Upper lobe of left lung (tissue), 6 donors: ENCODE measurements around the gene KCNQ2. TPM values are rescaled to one million over a fixed set of nuclear protein-coding genes. Genes with fewer than 3 reads are reported as not detected.
"Not testable (repeated sequence)": the region's sequence is repeated elsewhere in the genome, so short reads cannot be mapped to it uniquely, and the experiment has no call there.

ENCODE experiments used
- ATAC-seq, 2 donors: fragments of 200-7000 bp; cut with Tn5 transposase; one replicate each; pipeline ENCODE4 v1.9.1; 2022; ENCODE audit warnings: mild to moderate bottlenecking in 2 of 2, moderate library complexity in 2 of 2; ENCODE audit not compliant: low FRiP score in 2 of 2
- DNase-seq, 2 donors: peaks; one replicate each; pipeline ENCODE4 v3.0.0-alpha.2; 2019 to 2020
- H3K27ac ChIP-seq, 4 donors: fragments of 200-600 bp; sonication (generic); one replicate each; pipeline ENCODE4 v1.5.1; 2016 to 2019
- H3K27me3 ChIP-seq, 4 donors: fragments of 200-600 bp; sonication (generic); one replicate each; pipeline ENCODE4 v1.5.1; 2017 to 2019
- H3K36me3 ChIP-seq, 4 donors: fragments of 200-600 bp; sonication (generic); one replicate each; pipeline ENCODE4 v1.5.1; 2016 to 2019
- H3K4me1 ChIP-seq, 4 donors: fragments of 200-600 bp; sonication (generic); one replicate each; pipeline ENCODE4 v1.5.1; 2018 to 2019
- H3K4me3 ChIP-seq, 4 donors: fragments of 200-600 bp; sonication (generic); one replicate each; pipeline ENCODE4 v1.5.1; 2017 to 2019; ENCODE audit warnings: mild to moderate bottlenecking in 2 of 4, moderate library complexity in 1 of 4
- H3K9me3 ChIP-seq, 4 donors: fragments of 200-600 bp; sonication (generic); one replicate each; pipeline ENCODE4 v1.5.1; 2018 to 2019
- CTCF ChIP-seq, 6 experiments: fragments of 450-650 bp in 4 of 6; fragments of 200-600 bp in 2 of 6; sonication (generic) in 2 of 6; IDR thresholded peaks; one replicate each; pipeline ENCODE4 v1.5.1; 2016 to 2019; ENCODE audit warnings: antibody characterized with exemption in 6 of 6
- EP300 ChIP-seq, 4 donors: sonication (generic); formaldehyde crosslinking; IDR thresholded peaks; one replicate each; pipeline ENCODE4 v1.5.1; 2017; ENCODE audit warnings: antibody characterized with exemption in 4 of 4, control low read depth in 2 of 4
- POLR2A ChIP-seq, 4 donors: fragments of 450-650 bp; IDR thresholded peaks; one replicate each; pipeline ENCODE4 v1.5.1; 2016 to 2017; ENCODE audit warnings: antibody characterized with exemption in 4 of 4, mild to moderate bottlenecking in 2 of 4
- POLR2AphosphoS5 ChIP-seq, 2 donors: sonication (generic); formaldehyde crosslinking; IDR thresholded peaks; one replicate each; pipeline ENCODE4 v1.5.1; 2017; ENCODE audit warnings: antibody characterized with exemption in 2 of 2
- WGBS, 2 donors: methylation state at CpG; one replicate each; pipeline ENCODE4 v1.1.5; 2017 to 2018; 5-methylcytosine and 5-hydroxymethylcytosine counted together
- total RNA-seq, 6 donors: library from RNA; depleted of rRNA in 4 of 6; stranded (reverse); fragments of >200 nt in 4 of 6; gene quantifications; one replicate each; pipeline versions ENCODE4 v1.1.0 to v1.2.1, GENCODE V29; 2016 to 2021
- donor health status: DM: no; HTN: no; CAD: no; lungs with moderate emphysema.
- donor health status: DM: no; HTN: yes; CAD: no; lungs with severe emphysema.

KCNQ2 gene
- total RNA-seq, 6 donors from 2014 or later, result 0.66 TPM; not detected in 5

GRCh38 chr20:63519668-63520503 lies 47.4 kb upstream of the KCNQ2 start:
- H3K36me3 ChIP-seq, result peaks cover 0 to 7% (median 5%) of the 10 kb centered on the region in 4 donors
- ATAC-seq (peak; percentile 67 to 73), DNase-seq (peak; percentile 47 to 73)
- peak overlapping the region; percentile 63 to 97 (median 75) for H3K4me3 ChIP-seq
- H3K9me3 ChIP-seq, result no peaks in the 10 kb centered on the region
- H3K27ac ChIP-seq, result peak overlapping the region; percentile 89 to 97 (median 92)
- 2 to 3% methylated on average over 26 to 37 of the region's 72 CpGs for WGBS, 2 donors
- peaks cover 13 to 36% (median 31%) of the 10 kb centered on the region in 4 donors for H3K4me1 ChIP-seq
- TF ChIP-seq POLR2A (IDR thresholded peaks at IDR 0.05) (no peak), CTCF (IDR thresholded peaks at IDR 0.05) (peak in 4 of 6 experiments; percentile 8 to 30 (median 20)), EP300 (IDR thresholded peaks at IDR 0.05) (no peak), POLR2AphosphoS5 (IDR thresholded peaks at IDR 0.05) (no peak)
- no peaks in the 10 kb centered on the region for H3K27me3 ChIP-seq

- peak overlapping the region; percentile 89 to 97 (median 92) for H3K27ac ChIP-seq
- 66 to 81% methylated on average over 19 to 29 of the region's 32 CpGs for WGBS, 2 donors
- peak in 1 of 2 donors; percentile 76 for DNase-seq
Measured at GRCh38 chr20:63518946-63519667, 46.7 kb upstream of the KCNQ2 start.

GRCh38 chr20:63518351-63518861 lies 46.0 kb upstream of the KCNQ2 start:
- Histone ChIP-seq H3K4me3 (no peak overlapping the region), H3K4me1 (peaks cover 13 to 36% (median 31%) of the 10 kb centered on the region in 4 donors), H3K27me3 (no peaks in the 10 kb centered on the region), H3K9me3 (no peaks in the 10 kb centered on the region), H3K27ac (no peak overlapping the region), H3K36me3 (peaks cover 0 to 7% (median 5%) of the 10 kb centered on the region in 4 donors)
- DNase-seq (peak in 1 of 2 donors; percentile 75), ATAC-seq (no peak)
- 90 to 93% methylated on average over 9 to 17 of the region's 20 CpGs for WGBS, 2 donors
- no peak for TF ChIP-seq POLR2A (IDR thresholded peaks at IDR 0.05)
- TF ChIP-seq CTCF (IDR thresholded peaks at IDR 0.05), result no peak
- no peak for TF ChIP-seq EP300 (IDR thresholded peaks at IDR 0.05)
- TF ChIP-seq POLR2AphosphoS5 (IDR thresholded peaks at IDR 0.05), result no peak

More at GRCh38 chr20:63518946-63519667, 46.7 kb upstream of the KCNQ2 start:
- Histone ChIP-seq H3K4me3 (peak overlapping the region in 3 of 4 donors; percentile 63 to 97 (median 81)), H3K36me3 (peaks cover 0 to 7% (median 5%) of the 10 kb centered on the region in 4 donors), H3K9me3 (no peaks in the 10 kb centered on the region), H3K27me3 (no peaks in the 10 kb centered on the region), H3K4me1 (peaks cover 13 to 36% (median 31%) of the 10 kb centered on the region in 4 donors)
- no peak for ATAC-seq
- TF ChIP-seq POLR2AphosphoS5 (IDR thresholded peaks at IDR 0.05) (no peak), EP300 (IDR thresholded peaks at IDR 0.05) (no peak), POLR2A (IDR thresholded peaks at IDR 0.05) (no peak), CTCF (IDR thresholded peaks at IDR 0.05) (no peak)

- peaks cover 13 to 30% (median 28%) of the 10 kb centered on the region in 4 donors for H3K4me1 ChIP-seq
- DNase-seq, result peak in 1 of 2 donors; percentile 63
- no peak for TF ChIP-seq POLR2AphosphoS5 (IDR thresholded peaks at IDR 0.05)
- TF ChIP-seq POLR2A (IDR thresholded peaks at IDR 0.05), result no peak
- no peak for TF ChIP-seq CTCF (IDR thresholded peaks at IDR 0.05)
- no peak for TF ChIP-seq EP300 (IDR thresholded peaks at IDR 0.05)
Measured at GRCh38 chr20:63517376-63518309, 45.2 kb upstream of the KCNQ2 start.

GRCh38 chr20:63514520-63514919 lies 42.1 kb upstream of the KCNQ2 start:
- not testable (repeated sequence) for H3K4me1 ChIP-seq, H3K9me3 ChIP-seq, H3K4me3 ChIP-seq, DNase-seq, ATAC-seq, H3K27ac ChIP-seq, H3K36me3 ChIP-seq, H3K27me3 ChIP-seq
- WGBS, 2 donors, result 60 to 64% methylated on average over 10 of the region's 10 CpGs

More at GRCh38 chr20:63517376-63518309, 45.2 kb upstream of the KCNQ2 start:
- Histone ChIP-seq H3K36me3 (peaks cover 0 to 7% (median 2%) of the 10 kb centered on the region in 4 donors), H3K9me3 (no peaks in the 10 kb centered on the region), H3K27me3 (no peaks in the 10 kb centered on the region), H3K27ac (no peak overlapping the region), H3K4me3 (no peak overlapping the region)
- 83 to 92% methylated on average over 15 to 32 of the region's 32 CpGs for WGBS, 2 donors
- no peak for ATAC-seq
